Stimulated activated CD4-positive, alpha-beta T cell treated with anti-CD3 and anti-CD28 coated beads, Interleukin-4, amount 100 ng/mL, for 48 hours (primary cell): Measurements from ENCODE around the gene BCAP29.
"Not testable (repeated sequence)": the region's sequence is repeated elsewhere in the genome, so short reads cannot be mapped to it uniquely, and the experiment has no call there.

Source experiments
- DNase-seq, 2 donors: peaks; one replicate each; pipeline ENCODE4 v3.0.0-alpha.2; 2020; ENCODE audit warnings: low read depth in 2 of 2

The BCAP29 gene, protein sequence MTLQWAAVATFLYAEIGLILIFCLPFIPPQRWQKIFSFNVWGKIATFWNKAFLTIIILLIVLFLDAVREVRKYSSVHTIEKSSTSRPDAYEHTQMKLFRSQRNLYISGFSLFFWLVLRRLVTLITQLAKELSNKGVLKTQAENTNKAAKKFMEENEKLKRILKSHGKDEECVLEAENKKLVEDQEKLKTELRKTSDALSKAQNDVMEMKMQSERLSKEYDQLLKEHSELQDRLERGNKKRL

DNA sequence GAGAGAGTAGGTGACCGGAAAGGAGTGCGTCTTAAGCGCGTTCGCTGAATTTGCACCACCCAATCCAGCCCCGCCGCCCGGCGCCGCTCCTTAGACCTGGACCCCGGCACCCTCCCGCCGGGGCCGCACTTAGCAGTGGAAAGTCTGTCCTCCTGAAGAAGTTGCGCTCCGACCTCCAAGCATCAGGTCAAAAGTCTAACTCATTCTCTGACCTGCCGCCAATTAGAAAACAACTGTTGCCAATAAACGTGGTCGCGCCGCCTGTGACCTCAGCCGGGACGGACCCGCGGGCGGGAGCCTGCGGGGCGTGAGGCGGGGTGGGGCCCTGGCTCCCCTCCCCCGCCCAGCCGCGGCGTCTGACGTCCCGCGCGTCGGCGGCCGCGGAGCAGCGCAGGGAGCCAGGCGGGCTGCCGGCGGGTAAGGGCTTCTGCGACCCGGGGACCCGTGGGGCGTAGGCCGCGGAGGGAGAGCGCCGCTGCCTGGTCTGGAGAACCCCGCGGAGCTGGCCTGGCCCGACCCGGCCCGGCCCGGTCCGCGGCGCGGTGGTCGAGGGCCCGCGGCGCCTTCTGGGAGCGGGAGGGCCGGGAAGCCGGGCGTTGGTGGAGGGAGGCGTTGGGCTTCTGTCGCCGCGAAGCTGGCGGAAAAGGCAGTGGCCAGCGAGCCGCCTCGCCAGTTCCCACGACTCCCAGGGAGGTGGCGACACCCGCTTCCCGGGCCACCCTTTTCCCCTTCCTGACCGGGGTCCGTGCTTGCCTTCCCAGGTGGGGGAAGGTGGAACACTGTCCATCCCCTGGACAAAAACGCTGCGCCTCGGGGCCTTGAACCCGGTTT, at the start of gene BCAP29:
BCAP29 (plus strand) TSS at position 362 of the 831 bp plus-strand sequence. CDS start 527 bp downstream, outside the sequence.
- DNase-seq = peak; percentile 61 to 69

DNA sequence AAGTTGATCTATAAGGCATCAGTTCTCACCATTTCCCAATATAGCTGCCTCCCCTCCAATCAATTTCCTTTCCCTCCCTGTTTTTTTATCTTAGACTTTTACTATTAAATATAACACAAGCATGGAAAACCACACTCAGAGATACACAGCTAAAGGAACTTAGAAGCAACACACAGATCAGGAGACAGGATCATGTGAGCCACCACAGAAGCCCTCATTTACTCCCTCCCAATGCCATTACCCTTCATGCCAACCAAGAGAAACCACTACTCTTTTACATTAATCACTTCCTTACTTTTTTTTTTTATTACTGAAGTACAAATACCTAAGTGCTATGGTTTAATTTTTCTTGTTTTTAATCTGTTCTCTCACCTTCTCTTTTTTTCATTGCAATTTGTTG, 49.3 kb upstream of the BCAP29 start:
- DNase-seq = no peak

GRCh38 chr7:107534139-107534538, 45.9 kb upstream of the BCAP29 start:
- no peak for DNase-seq

DNA sequence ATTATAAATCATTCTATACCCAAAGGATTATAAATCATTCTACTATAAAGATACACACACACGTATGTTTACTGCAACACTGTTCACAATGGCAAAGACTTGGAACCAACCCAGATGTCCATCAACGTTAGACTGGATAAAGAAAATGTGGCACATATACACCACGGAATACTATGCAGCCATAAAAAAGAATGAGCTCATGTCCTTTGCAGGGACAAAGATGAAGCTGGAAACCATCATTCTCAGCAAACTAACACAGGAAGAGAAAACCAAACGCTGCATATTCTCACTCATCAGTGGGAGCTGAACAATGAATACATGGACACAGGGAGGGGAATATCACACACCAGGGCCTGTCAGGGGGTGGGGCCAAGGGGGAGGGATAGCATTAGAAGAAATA, 42.8 kb upstream of the BCAP29 start:
- DNase-seq = not testable (repeated sequence)

DNA sequence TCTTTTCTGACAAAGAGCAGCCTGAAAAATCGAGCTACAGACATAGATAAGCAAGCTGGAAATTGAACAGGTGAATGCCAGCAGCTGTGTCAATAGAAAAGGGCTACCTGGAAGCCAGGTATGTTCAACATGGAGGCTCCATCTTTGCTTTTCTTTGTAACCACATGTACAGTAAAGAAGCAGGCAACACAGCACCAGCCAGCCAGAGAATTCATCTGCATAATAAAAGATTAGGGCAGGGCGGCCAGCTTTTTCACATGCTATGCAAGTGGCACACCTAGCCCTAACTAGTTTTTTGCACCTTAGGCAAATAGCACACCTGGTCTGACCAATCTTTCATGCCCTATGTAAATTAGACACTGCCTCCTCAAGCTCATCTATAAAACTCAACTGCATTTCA, 42.0 kb upstream of the BCAP29 start:
- no peak for DNase-seq

- no peak for DNase-seq
Observed at GRCh38 chr7:107543338-107543993, 36.6 kb upstream of the BCAP29 start.

DNA sequence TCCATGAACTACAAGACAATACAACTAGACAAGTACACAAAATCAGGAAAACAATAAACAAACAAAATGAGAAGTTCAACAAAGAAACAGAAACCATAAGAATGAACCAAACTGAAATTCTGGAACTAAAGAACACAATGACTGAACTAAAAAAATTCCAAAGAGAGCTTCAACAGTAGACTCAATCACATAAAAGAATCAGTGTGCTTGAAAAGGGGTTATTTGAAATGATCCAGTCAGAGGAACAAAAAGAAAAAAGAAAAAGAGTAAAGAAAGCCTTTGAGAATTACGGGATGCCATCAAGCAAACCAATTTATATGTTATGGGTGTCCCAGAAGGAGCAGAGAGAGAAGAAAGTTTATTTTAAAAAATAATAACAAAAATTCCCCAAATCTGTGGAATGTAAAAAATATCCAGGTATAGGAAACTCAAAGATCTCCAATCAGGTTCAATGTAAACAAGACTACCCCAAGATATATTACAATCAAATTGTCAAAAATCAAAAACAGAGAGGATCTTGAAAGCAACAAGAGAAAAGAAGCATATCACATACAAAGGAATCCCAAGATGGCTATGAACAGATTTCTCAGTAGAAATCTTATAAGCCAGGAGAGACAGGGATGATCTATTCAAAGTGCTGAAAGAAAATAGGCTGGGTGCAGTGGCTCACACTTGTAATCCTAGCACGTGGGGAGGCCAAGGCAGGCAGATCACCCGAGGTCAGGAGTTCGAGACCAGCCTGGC, 35.0 kb upstream of the BCAP29 start:
- no peak for DNase-seq

DNA sequence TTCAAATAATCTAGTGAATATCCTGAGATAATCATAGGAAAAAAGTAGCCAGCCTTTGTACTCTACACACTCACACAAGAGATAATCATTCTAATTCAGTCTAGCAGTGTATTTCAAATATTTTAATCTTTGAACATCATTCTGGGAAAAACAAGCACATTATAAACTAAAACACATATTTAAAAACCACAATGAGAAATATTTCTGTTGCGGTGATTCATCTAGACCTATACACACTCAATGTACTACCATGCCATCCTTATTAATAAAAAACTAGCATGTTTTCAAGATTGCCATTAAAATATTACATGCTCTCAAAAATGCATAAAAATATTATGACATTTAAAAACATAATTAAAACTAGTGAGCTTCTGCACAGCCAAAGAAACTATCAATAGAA, 28.1 kb upstream of the BCAP29 start:
- no peak for DNase-seq

GRCh38 chr7:107555893-107556292, 24.2 kb upstream of the BCAP29 start:
- DNase-seq = no peak

- DNase-seq = no peak
Observed at GRCh38 chr7:107559864-107560263, 20.2 kb upstream of the BCAP29 start.

- DNase-seq = no peak
Observed at GRCh38 chr7:107560898-107561516, 19.0 kb upstream of the BCAP29 start.

- DNase-seq = no peak
Observed at GRCh38 chr7:107563081-107563774, 16.8 kb upstream of the BCAP29 start.

- peak; percentile 79 to 81 for DNase-seq
Observed at GRCh38 chr7:107563775-107564552, 16.1 kb upstream of the BCAP29 start, which contains the start of the genes COG5 and DUS4L. TSS of gene COG5 (minus strand) at chr7:107563920. CDS start at chr7:107563896, 24 bp downstream. TSS of gene DUS4L (plus strand) at chr7:107563971. CDS start at chr7:107567071, 3,100 bp downstream.

DNA sequence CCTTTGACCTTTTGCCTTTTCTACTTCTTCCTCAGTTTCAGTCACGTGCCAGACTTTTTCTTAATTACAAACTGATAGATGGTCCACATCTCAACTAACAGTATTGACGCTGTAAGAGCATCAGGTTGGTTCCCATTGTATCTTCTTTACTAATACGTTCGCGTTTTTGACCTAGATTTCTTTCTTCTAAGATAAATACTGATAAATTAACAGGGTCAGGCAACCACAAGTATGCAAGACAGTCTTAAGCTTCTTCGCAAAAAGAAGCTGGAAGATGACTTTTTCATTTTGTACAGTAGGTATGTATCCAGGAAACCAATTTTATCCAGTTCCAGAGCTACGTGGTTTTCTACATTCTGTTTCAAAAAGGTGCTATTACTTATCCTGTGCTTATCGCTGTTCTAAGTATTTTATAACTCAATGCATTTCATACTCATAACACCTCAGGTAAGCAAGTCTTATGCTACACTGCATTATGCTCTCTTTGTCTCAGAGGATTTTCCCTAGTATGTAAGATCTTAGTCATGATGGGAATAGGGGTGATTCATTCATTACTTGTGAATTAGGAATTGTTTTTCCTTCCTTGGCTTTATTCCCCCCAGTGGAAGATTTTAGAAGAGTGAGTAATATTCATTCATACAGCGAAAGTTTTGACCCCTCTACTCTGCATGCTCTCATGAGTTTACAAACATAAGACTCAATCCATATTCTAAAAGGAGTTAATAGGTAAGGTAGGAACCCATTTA, 15.3 kb upstream of the BCAP29 start:
- DNase-seq = no peak

DNA sequence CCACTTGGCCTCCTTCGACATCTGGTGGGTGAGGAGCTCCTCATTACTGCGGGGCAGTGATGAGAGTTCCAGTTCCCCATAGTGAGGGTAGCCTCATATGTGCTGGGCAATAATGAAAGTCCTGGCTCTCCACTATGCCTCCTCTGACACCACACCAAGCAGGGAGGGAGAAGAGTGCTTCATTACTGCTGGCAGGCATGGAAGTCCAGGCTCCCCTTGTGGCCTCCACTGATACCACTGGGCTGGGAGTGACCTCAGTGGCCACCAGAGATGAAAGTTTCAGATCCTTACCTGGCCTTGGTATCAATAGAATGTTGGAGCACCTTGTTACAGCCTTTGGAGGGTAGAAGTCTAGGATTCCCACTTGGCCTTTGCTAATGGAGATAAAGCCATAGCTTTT, 9.7 kb upstream of the BCAP29 start:
- DNase-seq = no peak

GRCh38 chr7:107573537-107573936, 6.5 kb upstream of the BCAP29 start:
- DNase-seq = no peak

DNA sequence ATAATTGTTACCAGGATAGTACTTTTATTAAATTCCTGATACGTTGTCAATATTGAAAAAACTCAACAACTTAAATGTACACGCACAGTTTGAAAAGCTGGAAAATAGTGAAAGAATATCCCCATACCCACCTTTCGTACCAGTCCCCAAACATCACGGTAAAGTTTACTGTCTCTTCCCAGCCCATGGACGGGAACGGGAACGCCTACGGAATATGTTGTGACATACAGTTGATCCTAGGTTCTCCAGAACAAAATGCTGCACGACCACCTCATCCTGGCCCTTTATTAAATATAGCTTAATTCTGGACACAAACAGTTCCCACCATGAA, 527 bp upstream of the BCAP29 start:
- DNase-seq = no peak

DNA sequence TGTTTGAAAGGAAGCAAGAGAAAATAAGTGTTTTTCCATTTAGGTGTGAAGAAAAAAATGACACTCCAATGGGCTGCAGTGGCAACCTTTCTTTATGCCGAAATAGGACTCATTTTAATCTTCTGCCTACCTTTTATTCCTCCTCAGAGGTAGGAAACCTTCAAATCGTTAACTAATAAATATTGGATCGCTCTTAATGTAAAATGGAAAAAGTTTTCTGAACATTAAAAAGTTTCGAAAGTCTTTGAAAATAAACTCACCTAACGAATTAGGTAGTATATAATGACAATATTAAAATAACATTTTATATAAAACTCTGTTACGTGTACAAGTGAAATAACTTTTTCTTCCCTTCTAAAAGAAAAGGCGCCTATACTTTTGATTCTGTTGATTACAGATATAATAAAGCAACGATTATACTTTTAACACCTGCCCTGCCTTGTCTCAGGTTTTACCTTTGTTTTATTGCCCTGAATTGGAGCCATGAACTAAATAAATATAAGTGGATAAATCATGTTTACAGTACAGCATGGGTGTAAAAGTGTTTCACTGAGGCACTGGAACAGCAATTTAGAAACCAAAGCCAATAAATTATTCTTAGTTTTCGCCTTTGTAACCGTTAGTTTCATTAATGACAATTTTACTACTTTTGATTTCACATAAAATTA, 804 bp downstream of the BCAP29 start:
- DNase-seq = no peak
